ENCODE data around the gene YIPF7. TPM values are rescaled to one million over a fixed set of nuclear protein-coding genes. Genes with fewer than 3 reads are reported as not detected.

YIPF7 gene
- total and polyA plus RNA-seq, 10 donors: 0.05 to 0.24 (median 0.13) TPM; not detected in 7

DNA sequence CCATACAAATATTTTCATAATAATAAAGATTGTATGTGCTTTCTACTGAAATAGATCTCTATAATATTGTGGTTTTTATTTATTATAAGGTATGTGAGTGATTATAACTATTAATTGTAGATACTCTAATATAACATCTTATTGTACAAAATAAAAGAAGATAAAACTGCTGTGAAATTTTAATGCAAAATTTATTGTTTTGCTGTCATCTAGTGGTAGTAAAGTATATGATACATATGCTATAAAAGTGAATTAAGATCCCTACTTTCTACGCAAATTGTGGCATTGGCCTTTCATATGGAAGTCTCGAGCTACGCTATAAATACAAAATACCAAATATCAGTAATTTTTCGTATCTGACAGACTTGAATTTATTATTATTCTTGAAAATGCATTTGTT, 19.3 kb downstream of the YIPF7 start:
- intact Hi-C loops (cut with DNase I; ENCODE audit: low total_unique reads): no loop called here
- no peak for DNase-seq
- no peaks in the 10 kb centered on the region for H3K4me1 ChIP-seq
- peaks cover 0 to 4% (median 0%) of the 10 kb centered on the region in 7 donors for H3K27me3 ChIP-seq (replicated peaks in 1 of 7)
- WGBS, 5 donors: 66 to 83% (median 69%) methylated on average over 4 of the region's 4 CpGs
- H3K36me3 ChIP-seq: no peaks in the 10 kb centered on the region
- TF ChIP-seq POLR2A (IDR thresholded peaks at IDR 0.05) (no peak), POLR2AphosphoS5 (IDR thresholded peaks at IDR 0.05) (no peak)
- TF ChIP-seq, protein P1, sequence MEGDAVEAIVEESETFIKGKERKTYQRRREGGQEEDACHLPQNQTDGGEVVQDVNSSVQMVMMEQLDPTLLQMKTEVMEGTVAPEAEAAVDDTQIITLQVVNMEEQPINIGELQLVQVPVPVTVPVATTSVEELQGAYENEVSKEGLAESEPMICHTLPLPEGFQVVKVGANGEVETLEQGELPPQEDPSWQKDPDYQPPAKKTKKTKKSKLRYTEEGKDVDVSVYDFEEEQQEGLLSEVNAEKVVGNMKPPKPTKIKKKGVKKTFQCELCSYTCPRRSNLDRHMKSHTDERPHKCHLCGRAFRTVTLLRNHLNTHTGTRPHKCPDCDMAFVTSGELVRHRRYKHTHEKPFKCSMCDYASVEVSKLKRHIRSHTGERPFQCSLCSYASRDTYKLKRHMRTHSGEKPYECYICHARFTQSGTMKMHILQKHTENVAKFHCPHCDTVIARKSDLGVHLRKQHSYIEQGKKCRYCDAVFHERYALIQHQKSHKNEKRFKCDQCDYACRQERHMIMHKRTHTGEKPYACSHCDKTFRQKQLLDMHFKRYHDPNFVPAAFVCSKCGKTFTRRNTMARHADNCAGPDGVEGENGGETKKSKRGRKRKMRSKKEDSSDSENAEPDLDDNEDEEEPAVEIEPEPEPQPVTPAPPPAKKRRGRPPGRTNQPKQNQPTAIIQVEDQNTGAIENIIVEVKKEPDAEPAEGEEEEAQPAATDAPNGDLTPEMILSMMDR (IDR thresholded peaks at IDR 0.05 in 8 of 11, conservative IDR thresholded peaks at IDR 0.05 in 3 of 11): no peak
- no peaks in the 10 kb centered on the region for H3K9me3 ChIP-seq
- H3K27ac ChIP-seq: no peak overlapping the region
- no peak overlapping the region for H3K4me3 ChIP-seq

DNA sequence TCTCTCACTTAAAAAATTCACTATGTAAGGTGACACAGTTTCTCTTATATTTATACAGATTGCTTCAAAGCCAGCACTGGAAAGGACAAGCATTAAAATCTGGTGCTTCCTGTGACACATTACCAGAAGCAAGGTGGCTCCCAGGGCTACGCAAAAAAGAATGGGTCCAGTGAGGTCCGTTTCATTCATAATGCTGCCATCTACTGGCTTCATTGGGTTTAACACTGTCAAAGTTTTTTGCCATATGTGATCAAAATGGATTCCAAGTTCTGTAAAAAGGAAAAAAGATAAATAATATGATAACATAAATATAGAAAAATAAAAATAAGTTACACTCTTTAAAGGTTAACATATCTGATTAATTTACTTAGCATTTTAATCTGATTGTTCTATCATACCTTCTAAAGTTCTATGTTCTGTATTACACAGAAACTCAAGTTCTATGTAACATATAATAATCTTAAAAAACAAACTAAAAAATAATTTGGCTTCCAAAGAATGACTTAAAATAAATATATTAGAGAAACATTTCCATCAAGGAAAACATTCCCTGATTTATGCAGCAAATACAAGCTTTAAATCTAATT, 22.1 kb downstream of the YIPF7 start:
- intact Hi-C loops (cut with DNase I; ENCODE audit: low total_unique reads): loop anchor here (5.0 kb wide), 1 partner anchor 1497 kb away; no protein-coding TSS in a partner anchor
- DNase-seq: no peak
- no peaks in the 10 kb centered on the region for H3K4me1 ChIP-seq
- H3K27ac ChIP-seq: no peak overlapping the region
- H3K9me3 ChIP-seq: no peaks in the 10 kb centered on the region
- H3K4me3 ChIP-seq: no peak overlapping the region
- WGBS, 5 donors: 2 to 6% (median 4%) methylated on average over 2 of the region's 2 CpGs
- TF ChIP-seq, protein P1 (IDR thresholded peaks at IDR 0.05 in 8 of 11, conservative IDR thresholded peaks at IDR 0.05 in 3 of 11): peak in 9 of 11 experiments; percentile 21 to 70 (median 59)
- TF ChIP-seq POLR2A (IDR thresholded peaks at IDR 0.05): no peak
- peaks cover 0 to 4% (median 0%) of the 10 kb centered on the region in 7 donors for H3K27me3 ChIP-seq (replicated peaks in 1 of 7)
- H3K36me3 ChIP-seq: no peaks in the 10 kb centered on the region

DNA sequence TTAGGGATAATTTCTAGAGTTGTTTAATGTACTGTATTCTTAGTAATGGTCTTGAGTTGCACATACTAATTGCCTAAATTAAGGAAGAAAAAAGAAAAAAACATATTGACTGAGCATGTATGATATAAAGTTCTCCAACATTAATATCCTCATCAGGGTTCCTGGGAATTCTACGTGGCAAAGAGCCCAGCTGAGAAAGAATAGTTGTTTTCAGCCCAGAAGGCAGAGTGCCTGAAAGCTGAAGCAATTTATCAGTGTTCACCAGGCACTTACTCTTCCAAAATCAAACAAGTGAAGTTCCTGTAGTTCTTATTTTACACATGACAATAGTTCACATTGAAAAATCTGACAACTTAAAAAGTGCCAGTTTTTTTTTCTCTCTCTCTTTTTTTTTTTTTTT, 27.7 kb downstream of the YIPF7 start:
- no peaks in the 10 kb centered on the region for H3K36me3 ChIP-seq
- intact Hi-C loops (cut with DNase I; ENCODE audit: low total_unique reads): no loop called here
- no peak for DNase-seq
- no peak overlapping the region for H3K4me3 ChIP-seq
- H3K27ac ChIP-seq: no peak overlapping the region
- H3K27me3 ChIP-seq (replicated peaks in 1 of 7): no peaks in the 10 kb centered on the region
- no peaks in the 10 kb centered on the region for H3K9me3 ChIP-seq
- TF ChIP-seq POLR2A (IDR thresholded peaks at IDR 0.05) (no peak), POLR2AphosphoS5 (IDR thresholded peaks at IDR 0.05) (no peak)
- TF ChIP-seq, protein P1 (IDR thresholded peaks at IDR 0.05 in 8 of 11, conservative IDR thresholded peaks at IDR 0.05 in 3 of 11): no peak
- H3K4me1 ChIP-seq: no peaks in the 10 kb centered on the region
- WGBS, 5 donors: 39 to 53% (median 46%) methylated on average over 1 of the region's 1 CpG

DNA sequence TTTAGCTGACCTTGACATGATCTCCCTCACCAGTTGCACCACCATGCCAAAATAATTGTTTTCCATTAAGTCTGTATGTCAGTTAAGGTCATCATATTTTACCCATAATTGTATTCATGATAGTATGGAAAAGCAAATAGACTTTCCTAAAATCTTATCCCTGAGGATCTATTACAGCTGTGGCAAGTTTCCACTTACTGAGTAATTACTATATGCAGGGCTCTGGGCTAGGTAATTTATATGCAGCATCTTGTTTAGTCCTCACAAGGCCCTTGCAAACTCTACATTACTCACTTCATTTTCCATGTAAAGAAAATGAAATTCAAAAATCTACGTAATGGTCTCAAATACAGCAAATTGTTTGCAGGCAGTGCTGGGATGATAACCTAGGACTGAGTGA, 34.8 kb downstream of the YIPF7 start:
- 83 to 95% (median 90%) methylated on average over 1 of the region's 1 CpG for WGBS, 5 donors
- Histone ChIP-seq H3K9me3 (no peaks in the 10 kb centered on the region), H3K27ac (no peak overlapping the region), H3K36me3 (no peaks in the 10 kb centered on the region), H3K4me3 (no peak overlapping the region), H3K27me3 (replicated peaks in 1 of 7) (no peaks in the 10 kb centered on the region), H3K4me1 (no peaks in the 10 kb centered on the region)
- TF ChIP-seq, protein P1 (IDR thresholded peaks at IDR 0.05 in 8 of 11, conservative IDR thresholded peaks at IDR 0.05 in 3 of 11): no peak
- TF ChIP-seq POLR2A (IDR thresholded peaks at IDR 0.05) (no peak), POLR2AphosphoS5 (IDR thresholded peaks at IDR 0.05) (no peak)
- intact Hi-C loops (cut with DNase I; ENCODE audit: low total_unique reads): no loop called here
- no peak for DNase-seq
